ENCODE data around the gene RCN2.
"Not testable (repeated sequence)": the region's sequence is repeated elsewhere in the genome, so short reads cannot be mapped to it uniquely, and the experiment has no call there.

Gene RCN2, protein sequence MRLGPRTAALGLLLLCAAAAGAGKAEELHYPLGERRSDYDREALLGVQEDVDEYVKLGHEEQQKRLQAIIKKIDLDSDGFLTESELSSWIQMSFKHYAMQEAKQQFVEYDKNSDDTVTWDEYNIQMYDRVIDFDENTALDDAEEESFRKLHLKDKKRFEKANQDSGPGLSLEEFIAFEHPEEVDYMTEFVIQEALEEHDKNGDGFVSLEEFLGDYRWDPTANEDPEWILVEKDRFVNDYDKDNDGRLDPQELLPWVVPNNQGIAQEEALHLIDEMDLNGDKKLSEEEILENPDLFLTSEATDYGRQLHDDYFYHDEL

DNA sequence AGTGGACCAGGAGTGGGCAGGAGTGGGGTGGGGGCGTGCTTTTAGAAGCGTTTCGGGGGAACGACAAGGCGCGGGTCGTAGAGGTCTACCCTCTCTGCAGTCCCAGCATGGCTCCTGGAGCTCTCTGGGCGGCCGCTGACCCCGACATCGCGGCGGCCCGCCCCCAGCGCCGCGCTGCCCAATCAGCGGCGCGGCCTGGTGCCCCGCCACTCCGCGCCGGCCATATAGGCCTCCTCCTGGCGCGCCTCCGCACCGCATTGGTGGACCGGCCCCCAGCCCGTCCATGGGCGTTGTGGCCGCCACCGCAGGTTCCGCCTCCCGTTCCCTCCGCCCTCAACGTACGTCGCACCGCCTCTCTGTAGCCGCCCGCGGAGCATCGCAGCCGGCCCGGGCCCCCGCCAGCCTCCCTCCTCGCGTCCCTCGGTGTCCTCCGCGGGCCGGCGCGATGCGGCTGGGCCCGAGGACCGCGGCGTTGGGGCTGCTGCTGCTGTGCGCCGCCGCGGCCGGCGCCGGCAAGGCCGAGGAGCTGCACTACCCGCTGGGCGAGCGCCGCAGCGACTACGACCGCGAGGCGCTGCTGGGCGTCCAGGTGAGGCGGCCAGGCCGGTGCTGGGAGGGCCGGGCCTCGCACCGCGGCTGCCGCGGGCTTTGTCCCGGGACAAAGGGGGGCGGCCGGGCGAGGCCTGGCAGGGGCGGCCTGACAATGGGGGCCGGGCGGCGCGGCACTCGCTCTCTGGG, at the start of gene RCN2:
RCN2 (plus strand) TSS at position 353 of the 738 bp plus-strand sequence; CDS start at position 446, 93 bp downstream.
- peak; percentile 92 to 99 (median 98) for DNase-seq

DNA sequence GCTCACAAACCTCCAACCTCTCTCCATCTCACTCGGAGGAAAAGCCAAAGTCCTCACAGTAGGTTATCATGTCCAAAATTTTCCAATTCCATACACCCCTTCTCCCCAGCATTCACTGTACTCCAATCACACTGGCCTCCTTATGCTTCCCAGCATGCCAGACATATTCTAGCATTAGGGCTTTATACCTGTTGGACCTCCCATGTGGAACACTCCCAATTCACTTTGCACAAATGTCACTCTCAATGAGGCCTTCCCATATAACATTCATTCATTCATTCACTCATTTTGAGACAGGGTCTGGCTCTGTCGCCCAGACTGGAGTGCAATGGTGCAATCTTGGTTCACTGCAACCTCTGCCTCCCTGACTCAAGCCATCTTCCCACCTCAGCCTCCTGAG, 46.3 kb upstream of the RCN2 start:
- DNase-seq, result no peak

DNA sequence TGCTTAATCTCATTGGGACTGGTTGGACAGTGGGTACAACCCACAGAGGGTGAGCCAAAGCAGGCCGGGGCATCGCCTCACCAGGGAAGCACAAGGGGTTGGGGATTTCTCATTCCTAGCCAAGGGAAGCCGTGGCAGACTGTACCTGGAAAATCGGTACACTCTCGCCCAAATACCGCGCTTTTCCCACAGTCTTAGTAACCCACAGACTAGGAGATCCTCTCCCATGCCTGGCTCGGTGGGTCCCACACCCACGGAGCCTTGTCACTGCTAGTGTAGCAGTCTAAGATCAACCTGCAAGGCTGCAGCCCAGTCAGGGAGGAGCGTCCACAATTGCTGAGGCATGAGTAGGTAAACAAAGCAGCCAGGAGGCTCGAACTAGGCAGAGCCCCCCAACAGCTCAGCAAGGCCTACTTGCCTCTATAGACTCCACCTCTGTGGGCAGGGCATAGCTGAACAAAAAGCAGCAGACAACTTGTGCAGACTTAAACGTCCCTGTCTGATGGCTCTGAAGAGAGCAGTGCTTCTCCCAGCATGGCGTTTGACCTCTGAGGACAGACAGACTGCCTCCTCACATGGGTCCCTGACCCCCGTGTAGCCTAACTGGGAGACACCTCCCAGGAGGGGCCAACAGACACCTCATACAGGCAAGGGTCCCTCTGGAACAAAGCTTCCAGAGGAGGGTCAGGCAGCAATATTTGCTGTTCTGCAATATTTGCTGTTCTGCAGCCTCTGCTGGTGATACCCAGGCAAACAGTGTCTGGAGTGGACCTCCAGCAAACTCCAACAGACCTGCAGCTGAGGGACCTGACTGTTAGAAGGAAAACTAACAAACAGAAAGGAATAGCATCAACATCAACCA, 44.0 kb upstream of the RCN2 start:
- not testable (repeated sequence) for DNase-seq

DNA sequence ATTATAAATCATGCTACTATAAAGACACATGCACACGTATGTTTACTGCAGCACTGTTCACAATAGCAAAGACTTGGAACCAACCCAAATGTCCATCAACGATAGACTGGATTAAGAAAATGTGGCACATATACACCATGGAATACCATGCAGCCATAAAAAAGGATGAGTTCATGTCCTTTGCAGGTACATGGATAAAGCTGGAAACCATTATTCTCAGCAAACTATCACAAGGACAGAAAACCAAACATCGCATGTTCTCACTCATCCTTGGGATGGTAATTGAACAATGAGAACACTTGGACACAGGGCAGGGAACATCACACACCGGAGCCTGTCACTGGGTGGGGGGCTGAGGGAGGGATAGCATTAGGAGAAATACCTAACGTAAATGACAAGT, 38.7 kb upstream of the RCN2 start:
- DNase-seq, result not testable (repeated sequence)

DNA sequence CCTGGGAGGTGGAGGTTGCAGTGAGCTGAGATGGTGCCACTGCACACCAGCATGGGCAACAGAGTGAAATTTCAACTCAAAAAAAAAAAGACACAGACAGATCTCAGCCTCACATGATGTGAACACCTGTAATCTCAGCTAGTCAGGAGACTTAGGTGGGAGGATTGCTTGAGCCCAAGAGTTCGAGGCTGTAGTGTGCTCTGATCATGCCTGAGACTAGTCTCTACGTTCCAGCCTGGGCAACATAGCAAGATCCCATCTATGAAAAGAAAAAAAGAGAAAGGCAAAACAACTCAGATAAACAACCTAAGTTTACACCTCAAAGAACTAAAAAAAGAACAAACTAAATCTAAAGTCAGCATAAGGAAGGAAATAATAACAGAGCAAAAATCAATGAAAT, 37.4 kb upstream of the RCN2 start:
- DNase-seq, result no peak

DNA sequence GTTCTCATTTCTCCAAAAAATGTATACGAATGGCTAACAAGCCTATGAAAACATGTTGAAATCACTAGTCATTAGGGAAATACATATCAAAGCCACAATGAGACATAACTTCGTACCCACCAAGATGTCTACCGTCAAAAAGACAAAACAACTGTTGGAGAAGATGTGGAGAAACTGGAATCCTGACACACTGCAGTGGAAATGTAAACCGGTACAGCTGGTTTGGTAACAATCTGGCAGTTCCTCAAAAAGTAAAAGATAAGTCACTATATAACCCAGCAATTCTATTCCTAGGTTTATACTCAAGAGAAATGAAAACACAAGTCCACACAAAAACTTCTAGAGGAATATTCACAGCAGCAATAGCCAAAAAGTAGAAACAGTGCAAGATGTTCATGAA, 33.4 kb upstream of the RCN2 start:
- no peak for DNase-seq

DNA sequence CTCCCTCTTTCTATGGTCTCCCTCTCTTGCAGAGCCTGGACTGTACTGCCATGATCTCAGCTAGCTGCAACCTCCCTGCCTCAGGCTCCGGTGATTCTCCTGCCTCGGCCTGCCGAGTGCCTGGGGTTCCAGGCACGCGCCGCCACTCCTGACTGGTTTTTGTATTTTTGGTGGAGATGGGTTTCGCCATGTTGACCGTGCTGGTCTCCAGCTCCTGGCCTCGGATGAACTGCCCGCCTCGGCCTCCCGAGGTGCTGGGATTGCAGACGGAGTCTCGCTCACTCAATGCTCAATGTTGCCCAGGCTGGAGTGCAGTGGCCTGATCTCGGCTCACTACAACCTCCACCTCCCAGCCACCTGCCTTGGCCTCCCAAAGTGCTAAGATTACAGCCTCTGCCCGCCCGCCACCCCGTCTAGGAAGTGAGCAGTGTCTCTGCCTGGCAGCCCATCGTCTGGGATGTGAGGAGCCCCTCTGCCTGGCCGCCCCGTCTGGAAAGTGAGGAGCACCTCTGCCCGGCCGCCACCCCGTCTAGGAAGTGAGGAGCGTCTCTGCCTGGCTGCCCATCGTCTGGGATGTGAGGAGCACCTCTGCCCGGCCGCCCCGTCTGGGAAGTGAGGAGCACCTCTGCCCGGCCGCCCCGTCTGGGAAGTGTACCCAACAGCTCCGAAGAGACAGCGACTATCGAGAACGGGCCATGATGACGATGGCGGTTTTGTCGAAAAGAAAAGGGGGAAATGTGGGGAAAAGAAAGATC, 32.2 kb upstream of the RCN2 start:
- not testable (repeated sequence) for DNase-seq

DNA sequence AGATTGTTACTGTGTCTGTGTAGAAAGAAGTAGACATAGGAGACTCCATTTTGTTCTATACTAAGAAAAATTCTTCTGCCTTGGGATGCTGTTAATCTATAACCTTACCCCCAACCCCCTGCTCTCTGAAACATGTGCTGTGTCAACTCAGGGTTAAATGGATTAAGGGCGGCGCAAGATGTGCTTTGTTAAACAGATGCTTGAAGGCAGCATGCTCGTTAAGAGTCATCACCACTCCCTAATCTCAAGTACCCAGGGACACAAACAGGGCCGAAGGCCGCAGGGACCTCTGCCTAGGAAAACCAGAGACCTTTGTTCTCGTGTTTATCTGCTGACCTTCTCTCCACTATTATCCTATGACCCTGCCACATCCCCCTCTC, 31.6 kb upstream of the RCN2 start:
- DNase-seq, result not testable (repeated sequence)

DNA sequence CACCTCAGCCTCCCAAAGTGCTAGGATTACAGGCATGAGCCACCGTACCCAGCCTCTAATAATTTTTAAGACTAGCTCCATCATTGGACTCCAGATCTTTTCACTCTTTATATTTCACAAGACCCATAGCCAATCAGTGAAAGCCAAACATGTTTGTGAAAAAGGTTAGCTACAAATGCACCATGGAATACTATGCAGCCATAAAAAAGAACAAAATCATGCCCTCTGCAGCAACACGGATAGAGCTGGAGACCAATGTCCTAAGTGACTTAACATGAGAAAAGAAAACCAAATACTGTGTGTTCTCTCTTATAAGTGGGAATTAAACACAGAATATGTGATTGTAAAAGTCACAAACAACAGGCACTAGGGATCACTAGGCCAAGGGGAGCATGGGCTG, 29.6 kb upstream of the RCN2 start:
- no peak for DNase-seq

DNA sequence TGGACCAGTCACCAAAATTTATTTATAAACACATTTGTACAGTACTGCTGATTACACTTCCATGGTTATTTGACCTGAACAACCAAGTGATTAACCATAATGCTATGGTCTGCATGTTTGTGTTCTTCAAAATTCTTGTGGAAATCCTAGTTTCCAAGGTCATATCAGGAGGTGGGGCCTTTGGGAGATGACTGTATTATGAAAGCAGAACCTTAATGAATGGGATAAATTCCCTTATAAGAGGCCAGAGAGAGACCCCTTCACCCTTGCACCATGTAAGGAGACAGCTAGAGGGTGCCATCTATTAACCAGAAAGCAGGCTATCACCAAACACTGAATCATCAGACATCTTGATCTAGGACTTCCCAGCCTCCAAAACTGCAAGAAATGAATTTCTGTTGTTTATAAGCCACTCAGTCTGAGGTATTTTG, 28.3 kb upstream of the RCN2 start:
- peak in 2 of 3 experiments; percentile 21 to 62 for DNase-seq

DNA sequence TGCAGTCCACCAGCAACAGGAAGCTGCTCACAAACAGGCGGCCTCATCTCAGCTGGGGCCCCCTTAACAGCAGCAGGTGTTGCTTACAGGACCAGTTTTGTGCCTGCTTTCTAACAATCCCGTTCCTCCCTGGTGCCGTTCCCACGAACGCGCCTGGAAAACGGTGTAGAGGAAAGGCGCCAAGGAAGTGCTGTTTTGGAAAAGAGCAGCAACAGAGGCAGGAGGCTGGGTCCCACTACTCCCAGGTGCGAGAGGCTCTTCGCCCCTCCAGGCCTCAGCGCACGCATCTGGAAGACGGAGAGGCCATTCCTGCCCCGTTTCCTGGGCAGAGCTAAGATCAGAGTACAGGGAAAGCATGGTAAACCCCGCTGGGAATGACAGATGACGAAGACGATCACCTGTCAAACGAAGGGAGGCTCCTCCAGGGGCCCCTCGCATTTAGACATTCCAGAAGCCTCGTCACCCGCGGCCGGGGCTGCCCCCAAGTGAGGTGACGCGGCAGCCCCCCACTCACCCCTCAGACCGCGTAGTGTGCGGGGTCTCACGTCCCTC, 27.0 kb upstream of the RCN2 start:
- peak; percentile 18 to 91 (median 83) for DNase-seq

DNA sequence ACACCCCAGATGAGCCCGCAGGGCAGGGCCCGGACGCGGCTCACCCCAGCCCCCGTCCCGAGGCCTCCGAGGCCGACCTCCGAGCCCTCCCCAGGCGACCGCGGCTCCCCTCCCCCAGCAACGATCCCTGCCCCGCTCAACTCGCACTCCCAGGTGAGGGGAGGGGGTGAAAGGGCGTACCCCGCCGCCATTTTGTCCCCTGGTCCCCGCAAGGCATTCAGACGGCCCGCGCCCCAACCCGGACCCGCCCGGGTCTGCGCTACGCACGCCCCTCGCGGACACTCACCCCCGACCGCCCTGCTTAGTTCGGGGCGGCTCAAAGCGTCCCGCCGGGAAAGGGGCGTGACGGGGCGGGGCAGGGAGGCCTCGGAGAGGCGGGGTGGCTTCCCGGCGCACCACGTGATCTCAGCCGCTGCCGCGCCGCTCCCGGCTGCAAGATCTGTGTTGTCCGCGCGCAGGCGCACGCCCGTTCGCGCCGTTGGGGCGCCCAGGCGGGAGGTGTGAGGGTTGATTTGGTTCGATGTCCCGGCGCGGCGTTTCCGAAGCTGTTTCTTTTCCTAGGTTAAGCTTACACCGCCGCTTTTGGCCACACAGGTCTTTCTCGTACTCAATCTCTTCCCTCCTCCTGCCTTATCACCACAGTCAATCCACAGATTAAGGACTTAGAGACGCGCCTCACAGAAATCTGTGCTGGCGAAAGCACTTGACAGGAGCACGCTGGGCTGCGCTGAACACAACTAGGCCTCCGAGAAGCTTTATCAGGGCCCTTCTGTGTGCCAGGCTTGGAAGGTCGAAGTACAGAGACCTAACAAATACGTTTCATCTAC, 26.3 kb upstream of the RCN2 start, which contains the start of gene SCAPER:
SCAPER (minus strand) TSS at position 328 of the 827 bp plus-strand sequence. CDS start 21,523 bp downstream, outside the sequence.
- peak; percentile 80 to 98 (median 98) for DNase-seq

DNA sequence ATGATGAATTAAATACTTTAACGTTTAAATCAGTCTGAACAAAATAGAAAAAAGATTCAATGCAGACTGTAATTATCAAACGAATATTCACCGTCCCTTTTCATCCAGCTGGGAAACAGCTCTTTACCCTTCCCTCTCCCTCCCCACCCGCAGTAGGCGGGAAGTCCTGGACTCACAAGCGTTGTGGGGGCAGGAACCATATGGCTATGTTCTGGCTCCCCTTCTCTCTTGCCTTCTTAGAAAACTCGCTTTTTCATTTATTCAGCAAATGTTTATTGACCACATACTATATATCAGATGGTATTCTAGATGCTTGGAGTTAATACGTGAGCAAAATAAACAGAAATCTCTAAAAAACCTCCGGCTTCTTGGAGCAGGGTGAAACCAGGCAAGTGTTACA, 25.7 kb upstream of the RCN2 start:
- peak in 2 of 3 experiments; percentile 82 to 95 for DNase-seq

DNA sequence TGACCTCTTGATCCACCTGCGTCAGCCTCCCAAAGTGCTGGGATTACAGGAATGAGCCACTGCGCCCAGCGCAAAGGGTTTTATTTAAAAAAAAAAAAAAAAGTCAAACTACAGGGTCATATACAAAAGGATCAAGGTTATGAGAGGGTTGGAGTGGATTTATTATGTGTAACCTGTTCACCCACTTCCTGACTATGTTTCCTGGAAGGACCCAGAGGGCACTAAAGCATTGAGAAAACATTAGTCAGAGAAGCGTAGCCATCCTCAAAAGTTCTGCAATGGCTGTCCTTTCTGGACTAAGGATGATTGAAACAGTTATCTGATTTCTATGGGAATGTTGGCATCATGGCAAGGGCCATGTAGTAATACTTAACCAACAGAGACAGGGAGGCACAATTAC, 19.1 kb upstream of the RCN2 start:
- no peak for DNase-seq

DNA sequence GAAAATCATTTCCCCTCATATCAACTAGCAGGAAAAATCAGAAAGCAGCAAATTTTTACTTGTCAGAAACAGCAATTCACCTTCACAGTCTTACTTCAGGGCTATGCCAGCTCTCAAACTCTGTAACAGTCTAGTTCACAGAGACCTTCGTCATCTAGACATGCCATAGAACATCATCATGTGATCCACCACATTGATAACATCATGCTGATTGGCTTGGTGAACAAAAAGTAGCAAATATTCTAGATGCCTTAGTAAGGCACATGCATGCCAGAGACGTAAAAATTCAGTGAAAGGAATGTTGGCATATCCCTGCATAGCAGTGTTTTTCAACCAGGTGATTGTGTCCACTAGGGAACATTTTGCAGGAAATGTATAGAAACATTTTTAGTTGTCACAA, 17.8 kb upstream of the RCN2 start:
- DNase-seq, result no peak

DNA sequence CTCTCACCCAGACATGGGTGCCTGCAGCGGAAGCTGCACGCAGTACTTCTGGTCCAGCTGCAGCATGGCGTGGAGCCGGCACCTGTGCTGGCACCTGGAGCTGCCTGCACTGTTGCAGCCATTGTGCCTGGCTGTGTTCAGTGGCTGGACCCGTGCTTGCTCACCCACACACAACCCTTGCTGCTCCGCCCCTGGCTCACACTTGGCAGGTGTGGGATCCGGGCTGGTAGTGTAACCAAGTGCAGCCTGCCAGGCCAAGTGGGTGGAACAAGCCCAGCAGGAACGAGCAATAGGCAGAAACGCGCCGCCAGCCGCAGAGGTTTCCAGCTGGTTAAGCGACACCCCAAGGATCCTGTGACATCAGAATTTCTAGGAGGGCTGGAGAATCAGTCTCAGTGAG, 15.2 kb upstream of the RCN2 start:
- no peak for DNase-seq

DNA sequence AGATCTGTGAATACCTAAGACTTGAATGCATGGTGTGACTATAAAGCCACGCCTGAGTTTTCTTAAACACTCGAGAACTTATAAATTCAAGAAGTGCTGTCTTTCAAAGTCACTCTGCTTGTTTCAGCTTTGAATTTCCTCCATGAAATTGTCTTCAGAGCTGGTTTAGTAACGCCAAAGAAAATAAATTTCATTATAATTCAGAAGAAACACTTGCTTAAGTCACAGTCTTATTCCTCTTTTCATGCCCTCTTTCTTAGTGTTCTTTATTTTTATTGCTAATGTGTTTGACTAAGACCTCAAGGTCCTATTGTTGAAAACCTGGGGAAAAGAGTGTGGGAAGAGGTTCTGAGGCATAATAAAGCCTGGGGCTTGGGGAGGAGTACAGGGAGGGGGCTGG, 3.3 kb upstream of the RCN2 start:
- DNase-seq, result no peak

DNA sequence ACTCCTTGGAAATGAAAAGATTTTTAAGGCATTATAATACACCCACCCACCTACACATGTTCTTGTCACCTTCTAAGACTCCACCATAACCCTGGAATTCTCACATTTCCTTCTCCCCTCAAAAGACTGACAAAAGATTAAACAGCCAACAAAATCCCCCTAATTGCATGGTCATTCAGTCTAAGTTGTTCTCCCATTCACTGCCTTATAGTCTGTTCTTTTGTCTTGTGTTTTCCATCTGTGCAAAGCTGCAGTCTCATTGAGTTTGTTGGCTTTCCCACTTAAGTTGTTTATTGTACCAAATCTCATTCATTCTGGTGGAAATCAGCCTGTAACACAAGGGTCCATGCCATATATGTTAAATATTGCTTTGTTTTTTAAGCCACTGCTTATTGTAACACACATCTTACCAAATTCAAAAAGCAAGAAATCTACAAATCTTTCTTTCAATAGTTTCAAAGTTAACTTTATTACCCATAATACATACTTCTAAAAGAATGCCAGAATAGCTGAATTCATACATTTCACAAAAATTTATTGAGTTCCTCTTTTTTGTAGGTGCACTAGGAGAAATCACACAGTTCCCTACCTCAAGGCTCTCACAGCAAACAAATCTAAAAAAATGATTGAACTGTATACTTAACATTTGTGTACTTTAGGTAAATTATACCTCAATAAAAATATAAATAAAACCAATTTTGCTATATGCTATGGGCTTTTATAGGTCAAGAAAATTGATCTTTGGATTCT, 2.4 kb upstream of the RCN2 start:
- no peak for DNase-seq

DNA sequence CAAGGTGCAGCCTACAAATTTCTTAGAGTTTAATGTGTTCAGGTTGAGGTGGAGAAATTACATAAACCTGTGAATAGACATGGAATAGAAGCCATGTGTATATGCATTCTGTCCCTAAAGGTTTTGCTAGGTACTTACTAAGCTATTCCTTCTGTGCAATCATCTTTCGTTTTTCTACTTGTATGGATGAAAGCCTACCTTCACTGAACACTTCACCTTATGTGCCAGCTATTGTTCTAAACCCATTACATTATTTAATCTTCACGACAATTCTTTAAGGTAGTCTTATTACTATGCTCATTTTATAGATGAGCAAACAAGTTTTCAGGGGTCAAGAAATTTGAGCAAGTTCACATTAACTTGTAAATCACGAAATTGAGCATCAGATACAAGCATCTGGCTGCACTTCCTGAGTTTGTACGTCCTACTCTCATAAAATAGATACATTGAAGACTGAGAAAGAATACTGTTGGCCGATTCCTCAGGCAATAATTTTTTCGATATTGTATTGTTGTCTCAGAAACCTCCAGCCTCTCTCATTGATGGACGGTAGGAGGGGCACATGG, 635 bp upstream of the RCN2 start:
- DNase-seq, result peak in 2 of 3 experiments; percentile 16 to 78

Data from NCI-H1417 (cell line).